ENCODE results near the gene PALM2AKAP2. TPM values are rescaled to one million over a fixed set of nuclear protein-coding genes. Genes with fewer than 3 reads are reported as not detected.

Gene PALM2AKAP2
- total and polyA plus RNA-seq, 2 donors (not counting 3 experiments of a cell fraction or from before 2014, with no cell fraction given): 0.01 TPM; not detected in 1

GRCh38 chr9:109739760-109740159, 40.2 kb upstream of the PALM2AKAP2 start:
- H3K4me1 ChIP-seq (ENCODE audit: control insufficient read depth, extremely low read depth, insufficient read depth, low read length): no peaks in the 10 kb centered on the region
- no peak overlapping the region for H3K27ac ChIP-seq (ENCODE audit: insufficient read depth, low read depth, low read length)
- no peak overlapping the region for H3K9ac ChIP-seq (replicated peaks; ENCODE audit: extremely low read depth, insufficient read depth, low read length)
- intact Hi-C loops (cut with micrococcal nuclease) (no loop called here), dilution Hi-C loops (cut with MboI; ENCODE audit: extremely low pct_ligation_motif_present, low sequenced_read_pairs) (no loop called here)
- H3K79me2 ChIP-seq (ENCODE audit: control insufficient read depth, insufficient read depth, low read length): no peaks in the 10 kb centered on the region
- no peaks in the 10 kb centered on the region for H4K20me1 ChIP-seq (replicated peaks; ENCODE audit: control insufficient read depth, extremely low read depth, insufficient read depth, low read length)
- H2AFZ ChIP-seq (ENCODE audit: low read depth, low read length): no peak overlapping the region
- TF ChIP-seq GATA2 (IDR thresholded peaks at IDR 0.05; ENCODE audit: insufficient read depth, insufficient read length, low read depth, low read length) (no peak), FOS (IDR thresholded peaks at IDR 0.05; ENCODE audit: borderline replicate concordance, insufficient read depth, low read length) (no peak), POLR2A (IDR thresholded peaks at IDR 0.05; ENCODE audit: low read depth, low read length) (no peak), EZH2 (IDR thresholded peaks at IDR 0.05; ENCODE audit: borderline replicate concordance, low read depth, low read length, severe bottlenecking) (no peak), POLR2AphosphoS5 (IDR thresholded peaks at IDR 0.05; ENCODE audit: insufficient read depth, low read depth, low read length) (no peak), MYC (IDR thresholded peaks at IDR 0.05; ENCODE audit: low read depth, low read length) (no peak), CTCF (IDR thresholded peaks at IDR 0.05; ENCODE audit: extremely low read depth in 1 of 2, insufficient read depth in 1 of 2, low read depth in 1 of 2, low read length in 2 of 2) (no peak), JUN (IDR thresholded peaks at IDR 0.05; ENCODE audit: borderline replicate concordance, insufficient read depth, insufficient read length, low read depth) (no peak)
- TF ChIP-seq, protein P1, sequence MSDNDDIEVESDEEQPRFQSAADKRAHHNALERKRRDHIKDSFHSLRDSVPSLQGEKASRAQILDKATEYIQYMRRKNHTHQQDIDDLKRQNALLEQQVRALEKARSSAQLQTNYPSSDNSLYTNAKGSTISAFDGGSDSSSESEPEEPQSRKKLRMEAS (IDR thresholded peaks at IDR 0.05; ENCODE audit: insufficient read depth, insufficient read length): no peak
- H3K9me1 ChIP-seq (replicated peaks; ENCODE audit: control insufficient read depth, extremely low read depth, insufficient read depth, low read length): no peaks in the 10 kb centered on the region
- ChIA-PET POLR2A (no interaction called here), CTCF (no interaction called here)
- no peaks in the 10 kb centered on the region for H3K36me3 ChIP-seq (ENCODE audit: control insufficient read depth in 2 of 2, extremely low read depth in 1 of 2, insufficient read depth in 2 of 2, low read length in 2 of 2)
- no TSS peak for BruUV-seq (replicated peaks)
- H3K9me3 ChIP-seq (replicated peaks; ENCODE audit: control insufficient read depth, insufficient read depth, low read length): no peaks in the 10 kb centered on the region
- no peak for DNase-seq (ENCODE audit: low read depth, low spot score)
- no peak overlapping the region for H3K4me3 ChIP-seq (replicated peaks in 1 of 3; ENCODE audit: insufficient read depth in 1 of 3, low read depth in 1 of 3, low read length in 3 of 3)
- FAIRE-seq: no peak
- peaks cover 0 to 2% of the 10 kb centered on the region in 2 experiments for H3K27me3 ChIP-seq (ENCODE audit: control insufficient read depth in 2 of 2, insufficient read depth in 2 of 2, low read length in 2 of 2)
- no peak overlapping the region for H3K4me2 ChIP-seq (ENCODE audit: insufficient read depth, low read length)
